Astrocyte of the cerebellum (primary cell): Measurements from ENCODE around the gene AVEN.

Experiments
- DNase-seq: peaks from one replicate; pipeline ENCODE4 v3.0.0-alpha.2; 2011; ENCODE audit warnings: low read depth
- H3K4me3 ChIP-seq: 2 replicates; pipeline ENCODE4 v1.5.1; 2011; ENCODE audit warnings: mild to moderate bottlenecking, low read depth, low read length, moderate library complexity
- CTCF ChIP-seq: IDR thresholded peaks from 2 replicates; pipeline ENCODE4 v1.5.1; 2012; ENCODE audit warnings: low read length, low read depth, moderate library complexity, mild to moderate bottlenecking; ENCODE audit errors: missing control alignments
- in situ Hi-C: cut with HindIII; loops from 2 replicates; pipeline ENCODE4 v1.10.0; 2017; ENCODE audit warnings: low sequenced_read_pairs

Gene AVEN

GRCh38 chr15:33846862-33847261, 192.1 kb downstream of the AVEN start:
- in situ Hi-C loops, result no loop called here
- H3K4me3 ChIP-seq, result no peak overlapping the region
- no peak for TF ChIP-seq CTCF
- DNase-seq, result no peak

- no peak overlapping the region for H3K4me3 ChIP-seq
- no peak for TF ChIP-seq CTCF
- DNase-seq, result no peak
- in situ Hi-C loops, result no loop called here
Observed at GRCh38 chr15:33846142-33846541, 192.9 kb downstream of the AVEN start.

GRCh38 chr15:33844597-33844996, 194.4 kb downstream of the AVEN start:
- no peak for TF ChIP-seq CTCF
- no peak for DNase-seq
- no peak overlapping the region for H3K4me3 ChIP-seq
- in situ Hi-C loops, result no loop called here

- TF ChIP-seq CTCF, result no peak
- H3K4me3 ChIP-seq, result no peak overlapping the region
- DNase-seq, result no peak
- in situ Hi-C loops, result no loop called here
Observed at GRCh38 chr15:33844186-33844585, 194.8 kb downstream of the AVEN start.

- H3K4me3 ChIP-seq, result no peak overlapping the region
- no peak for DNase-seq
- in situ Hi-C loops, result no loop called here
- no peak for TF ChIP-seq CTCF
Observed at GRCh38 chr15:33840615-33841014, 198.4 kb downstream of the AVEN start.

- no peak for TF ChIP-seq CTCF
- no peak for DNase-seq
- in situ Hi-C loops, result no loop called here
- no peak overlapping the region for H3K4me3 ChIP-seq
Observed at GRCh38 chr15:33839540-33839939, 199.5 kb downstream of the AVEN start.

GRCh38 chr15:33837294-33837693, 201.7 kb downstream of the AVEN start:
- no peak overlapping the region for H3K4me3 ChIP-seq
- no peak for TF ChIP-seq CTCF
- in situ Hi-C loops, result no loop called here
- DNase-seq, result no peak
